ENCODE results near the gene MPZL1. TPM values are rescaled to one million over a fixed set of nuclear protein-coding genes. Genes with fewer than 3 reads are reported as not detected.
A peak's percentile ranks its signal among the peaks of the same experiment; 100 is the strongest.
"Not testable (repeated sequence)": the region's sequence is repeated elsewhere in the genome, so short reads cannot be mapped to it uniquely, and the experiment has no call there.

MPZL1 gene
- total RNA-seq, 3 donors from 2014 or later: 43.5 to 86.8 (median 86.2) TPM

DNA sequence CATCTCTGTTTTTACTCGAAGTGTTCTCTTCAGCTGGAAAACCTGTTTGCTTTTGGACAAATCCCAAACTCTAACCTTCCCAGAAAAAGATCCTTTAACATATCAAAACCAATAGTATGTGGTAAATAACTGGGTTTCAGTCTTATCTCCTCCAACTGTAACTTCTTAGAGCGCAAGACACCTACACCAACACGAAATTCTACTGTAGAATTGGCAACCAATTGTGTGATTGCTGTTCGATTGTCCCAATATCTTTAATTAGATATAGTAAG, 5.8 kb upstream of the MPZL1 start:
- no peaks in the 10 kb centered on the region for H3K27me3 ChIP-seq
- no peak for DNase-seq (ENCODE audit: low spot score in 2 of 2)
- peak overlapping the region in 1 of 2 donors; percentile 92 for H3K27ac ChIP-seq
- no peaks in the 10 kb centered on the region for H3K9me3 ChIP-seq
- peaks cover 0 to 5% of the 10 kb centered on the region in 2 donors for H3K4me1 ChIP-seq
- peak overlapping the region; percentile 59 to 94 (median 77) for H3K4me3 ChIP-seq
- no peak for TF ChIP-seq POLR2A (IDR thresholded peaks at IDR 0.05)
- no peak for TF ChIP-seq POLR2AphosphoS5 (IDR thresholded peaks at IDR 0.05)
- TF ChIP-seq, protein P1, sequence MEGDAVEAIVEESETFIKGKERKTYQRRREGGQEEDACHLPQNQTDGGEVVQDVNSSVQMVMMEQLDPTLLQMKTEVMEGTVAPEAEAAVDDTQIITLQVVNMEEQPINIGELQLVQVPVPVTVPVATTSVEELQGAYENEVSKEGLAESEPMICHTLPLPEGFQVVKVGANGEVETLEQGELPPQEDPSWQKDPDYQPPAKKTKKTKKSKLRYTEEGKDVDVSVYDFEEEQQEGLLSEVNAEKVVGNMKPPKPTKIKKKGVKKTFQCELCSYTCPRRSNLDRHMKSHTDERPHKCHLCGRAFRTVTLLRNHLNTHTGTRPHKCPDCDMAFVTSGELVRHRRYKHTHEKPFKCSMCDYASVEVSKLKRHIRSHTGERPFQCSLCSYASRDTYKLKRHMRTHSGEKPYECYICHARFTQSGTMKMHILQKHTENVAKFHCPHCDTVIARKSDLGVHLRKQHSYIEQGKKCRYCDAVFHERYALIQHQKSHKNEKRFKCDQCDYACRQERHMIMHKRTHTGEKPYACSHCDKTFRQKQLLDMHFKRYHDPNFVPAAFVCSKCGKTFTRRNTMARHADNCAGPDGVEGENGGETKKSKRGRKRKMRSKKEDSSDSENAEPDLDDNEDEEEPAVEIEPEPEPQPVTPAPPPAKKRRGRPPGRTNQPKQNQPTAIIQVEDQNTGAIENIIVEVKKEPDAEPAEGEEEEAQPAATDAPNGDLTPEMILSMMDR (IDR thresholded peaks at IDR 0.05): no peak
- intact Hi-C loops (cut with DNase I; ENCODE audit: low total_unique reads): no loop called here
- no peaks in the 10 kb centered on the region for H3K36me3 ChIP-seq

DNA sequence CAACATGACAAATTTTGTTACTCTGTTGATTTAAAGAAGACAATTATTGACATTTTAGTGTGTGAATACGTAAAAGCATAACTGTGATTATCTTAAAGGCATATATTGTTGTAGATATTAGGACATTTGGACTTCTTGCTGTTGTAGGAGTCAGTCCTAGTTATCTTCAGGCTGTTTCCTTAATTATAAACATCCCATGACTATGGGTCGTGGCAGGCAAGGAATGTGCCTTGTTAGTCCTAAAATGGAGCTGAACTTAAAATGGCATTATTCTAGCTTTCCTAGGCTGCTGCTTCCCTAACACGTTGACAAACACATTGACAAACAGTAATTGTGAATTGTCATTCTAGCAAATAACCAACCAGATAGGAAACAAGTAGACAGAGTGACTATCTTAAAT, 4.4 kb upstream of the MPZL1 start:
- no peaks in the 10 kb centered on the region for H3K36me3 ChIP-seq
- H3K9me3 ChIP-seq: no peaks in the 10 kb centered on the region
- no peak overlapping the region for H3K4me3 ChIP-seq
- H3K27ac ChIP-seq: no peak overlapping the region
- intact Hi-C loops (cut with DNase I; ENCODE audit: low total_unique reads): no loop called here
- H3K4me1 ChIP-seq: peaks cover 0 to 5% of the 10 kb centered on the region in 2 donors
- TF ChIP-seq POLR2AphosphoS5 (IDR thresholded peaks at IDR 0.05) (no peak), POLR2A (IDR thresholded peaks at IDR 0.05) (no peak)
- TF ChIP-seq, protein P1 (IDR thresholded peaks at IDR 0.05): no peak
- no peaks in the 10 kb centered on the region for H3K27me3 ChIP-seq
- no peak for DNase-seq (ENCODE audit: low spot score in 2 of 2)

DNA sequence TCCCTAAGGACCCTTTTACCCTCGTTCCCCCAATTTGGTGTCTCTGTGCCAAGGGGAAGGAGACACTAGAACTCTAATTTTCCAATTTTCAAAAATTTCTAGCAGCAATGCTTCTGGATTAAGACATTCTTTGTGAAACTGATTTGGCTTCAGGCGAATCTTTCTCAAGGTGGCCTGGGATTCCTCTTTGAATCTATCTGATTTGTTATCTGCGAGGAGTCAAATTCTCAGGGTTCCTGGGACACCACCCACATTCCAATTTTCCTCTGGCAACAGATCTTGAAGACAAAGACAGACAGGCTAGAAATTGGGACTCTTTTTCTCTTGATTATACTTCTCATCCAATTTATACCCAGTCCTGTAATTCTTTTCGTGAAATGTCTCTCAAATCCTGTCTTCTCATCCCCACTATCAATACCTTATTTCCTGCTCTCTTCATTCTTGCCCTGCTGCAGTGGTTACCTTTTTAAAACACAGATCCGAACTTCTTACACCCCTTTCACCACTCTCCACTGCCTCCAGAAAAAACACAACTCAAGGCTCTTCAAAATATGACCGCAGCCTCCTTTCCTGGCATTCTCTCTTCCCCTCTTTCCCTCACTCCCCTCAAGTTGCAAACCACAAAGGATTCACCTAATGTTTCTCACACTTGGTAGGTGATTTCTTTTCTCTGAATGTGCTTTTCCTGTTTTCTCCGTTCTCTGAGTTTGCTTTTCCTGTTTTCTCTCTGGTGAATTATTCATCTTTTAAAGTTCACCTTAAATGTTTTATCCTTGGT, 2.7 kb upstream of the MPZL1 start:
- no peaks in the 10 kb centered on the region for H3K27me3 ChIP-seq
- TF ChIP-seq POLR2AphosphoS5 (IDR thresholded peaks at IDR 0.05): no peak
- TF ChIP-seq, protein P1 (IDR thresholded peaks at IDR 0.05): no peak
- TF ChIP-seq POLR2A (IDR thresholded peaks at IDR 0.05): no peak
- H3K27ac ChIP-seq: no peak overlapping the region
- intact Hi-C loops (cut with DNase I; ENCODE audit: low total_unique reads): no loop called here
- no peaks in the 10 kb centered on the region for H3K36me3 ChIP-seq
- H3K9me3 ChIP-seq: no peaks in the 10 kb centered on the region
- H3K4me3 ChIP-seq: no peak overlapping the region
- H3K4me1 ChIP-seq: peaks cover 0 to 14% of the 10 kb centered on the region in 2 donors
- DNase-seq (ENCODE audit: low spot score in 2 of 2): no peak

DNA sequence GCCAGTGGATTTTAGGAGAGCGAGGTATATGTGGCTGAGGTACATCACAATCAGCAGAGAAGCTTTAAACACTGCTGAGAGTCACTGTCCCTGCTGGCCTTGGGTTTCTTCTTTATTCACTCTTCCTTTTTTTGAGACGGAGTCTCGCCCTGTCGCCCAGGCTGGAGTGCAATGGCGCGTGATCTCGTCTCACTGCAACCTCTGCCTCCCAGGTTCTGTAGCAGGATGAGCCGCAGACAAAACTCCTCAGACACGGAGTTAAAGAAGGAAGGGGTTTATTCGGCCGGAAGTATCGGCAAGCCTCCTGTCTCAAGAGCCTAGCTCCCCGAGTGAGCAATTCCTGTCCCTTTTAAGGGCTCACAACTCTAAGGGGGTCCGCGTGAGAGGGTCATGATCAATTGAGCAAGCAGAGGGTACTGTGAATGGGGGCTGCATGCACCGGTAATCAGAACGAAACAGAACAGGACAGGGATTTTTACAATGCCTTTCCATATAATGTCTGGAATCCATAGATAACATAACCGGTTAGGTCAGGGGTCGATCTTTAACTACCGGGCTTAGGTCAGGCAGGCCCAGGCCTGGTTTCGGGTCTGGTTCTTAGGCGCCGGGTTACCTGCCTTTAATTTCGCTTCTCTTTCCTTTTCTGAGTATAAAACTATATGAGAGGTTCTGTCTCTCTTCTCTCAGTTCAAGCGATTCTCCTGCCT, 1.9 kb upstream of the MPZL1 start:
- intact Hi-C loops (cut with DNase I; ENCODE audit: low total_unique reads): loop anchor here (10.0 kb wide), 1 partner anchor 85 kb away; no protein-coding TSS in a partner anchor
- DNase-seq (ENCODE audit: low spot score in 2 of 2); H3K9me3 ChIP-seq; H3K36me3 ChIP-seq; H3K27me3 ChIP-seq; H3K27ac ChIP-seq; H3K4me3 ChIP-seq: not testable (repeated sequence)
- peaks cover 0 to 17% of the 10 kb centered on the region in 2 donors for H3K4me1 ChIP-seq

DNA sequence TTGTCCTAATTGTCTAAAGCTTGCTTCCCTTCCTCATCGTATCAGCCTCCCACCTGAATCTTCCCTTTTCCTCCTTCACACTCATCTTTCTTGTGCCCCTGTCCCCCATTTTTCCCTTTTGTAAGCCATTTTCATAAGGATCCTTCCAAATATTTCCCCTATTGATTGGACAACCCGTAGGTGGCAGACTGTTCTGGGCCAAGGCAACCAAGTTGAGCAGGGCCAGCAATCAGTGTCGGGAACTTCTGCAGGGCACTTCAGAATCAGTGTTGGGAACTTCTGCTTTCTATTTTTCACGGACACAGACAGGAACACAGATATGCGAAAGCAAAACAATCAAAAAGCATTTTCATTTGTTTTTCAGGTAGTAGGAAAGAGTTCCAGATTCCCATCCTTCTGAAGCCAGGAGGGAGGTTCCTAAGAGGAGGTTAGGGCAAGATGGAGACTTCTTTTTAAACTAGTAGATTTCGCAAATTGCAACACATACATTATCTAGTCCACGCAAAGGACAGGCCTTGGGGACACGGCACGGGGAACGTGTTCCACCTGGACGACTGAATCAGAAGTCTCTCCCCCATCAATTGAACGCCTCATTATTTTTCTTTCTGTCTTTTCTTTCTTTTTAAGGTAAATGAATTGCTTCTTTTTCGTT, 691 bp upstream of the MPZL1 start:
- Histone ChIP-seq H3K27me3 (no peaks in the 10 kb centered on the region), H3K27ac (peak overlapping the region; percentile 92 to 93), H3K4me1 (peaks cover 0 to 17% of the 10 kb centered on the region in 2 donors), H3K36me3 (no peaks in the 10 kb centered on the region), H3K4me3 (peak overlapping the region; percentile 83 to 100 (median 96)), H3K9me3 (no peaks in the 10 kb centered on the region)
- no peak for DNase-seq (ENCODE audit: low spot score in 2 of 2)
- intact Hi-C loops (cut with DNase I; ENCODE audit: low total_unique reads): loop anchor here (10.0 kb wide), 1 partner anchor 84 kb away; no protein-coding TSS in a partner anchor
- TF ChIP-seq POLR2AphosphoS5 (IDR thresholded peaks at IDR 0.05): no peak
- no peak for TF ChIP-seq POLR2A (IDR thresholded peaks at IDR 0.05)
- TF ChIP-seq, protein P1 (IDR thresholded peaks at IDR 0.05): peak in 1 of 3 donors; percentile 34

Data from breast epithelium (tissue), 4 donors.